CD14-positive monocyte (primary cell): Measurements from ENCODE around the gene NLGN1. TPM values are rescaled to one million over a fixed set of nuclear protein-coding genes. Genes with fewer than 3 reads are reported as not detected.

Experiments
- DNase-seq, 3 donors: peaks; one replicate each; pipeline ENCODE4 v3.0.0-alpha.2; 2011 to 2022
- H2AFZ ChIP-seq: 2 replicates; pipeline ENCODE4 v1.6.0; 2012; ENCODE audit warnings: mild to moderate bottlenecking, low read depth, low read length, inconsistent platforms; ENCODE audit not compliant: insufficient read depth, poor library complexity, severe bottlenecking
- H3K27ac ChIP-seq, 2 donors: 1 replicate in 1 of 2; 2 replicates in 1 of 2; pipeline ENCODE4 v1.5.1; 2012 to 2013; ENCODE audit warnings: low read length in 2 of 2, control low read depth in 1 of 2, inconsistent platforms in 1 of 2, low read depth in 1 of 2, mild to moderate bottlenecking in 1 of 2
- H3K27me3 ChIP-seq, 2 donors: one replicate each; pipeline versions ENCODE4 v1.6.0 to v1.6.1; 2011 to 2013; ENCODE audit warnings: low read length in 2 of 2; ENCODE audit not compliant: control insufficient read depth in 2 of 2, insufficient read depth in 2 of 2
- H3K36me3 ChIP-seq, 2 donors: replicated peaks in 1 of 2; 1 replicate in 1 of 2; 2 replicates in 1 of 2; pipeline versions ENCODE4 v1.5.1 to v1.6.1; 2012 to 2013; ENCODE audit warnings: low read length in 2 of 2, control low read depth in 1 of 2, inconsistent platforms in 1 of 2, mild to moderate bottlenecking in 1 of 2; ENCODE audit not compliant: insufficient read depth in 2 of 2, control insufficient read depth in 1 of 2
- H3K4me1 ChIP-seq, 2 donors: 1 replicate in 1 of 2; 2 replicates in 1 of 2; pipeline versions ENCODE4 v1.5.1 to v1.6.1; 2012 to 2013; ENCODE audit warnings: low read length in 2 of 2, control low read depth in 1 of 2, inconsistent platforms in 1 of 2, mild to moderate bottlenecking in 1 of 2, moderate library complexity in 1 of 2; ENCODE audit not compliant: insufficient read depth in 2 of 2, control insufficient read depth in 1 of 2
- H3K4me2 ChIP-seq: replicated peaks from 2 replicates; pipeline ENCODE3; 2012; ENCODE audit warnings: low read length, moderate library complexity, mild to moderate bottlenecking; ENCODE audit not compliant: poor library complexity, severe bottlenecking; ENCODE audit errors: extremely low read depth
- H3K4me3 ChIP-seq, 3 experiments: fragments of 200-600 bp in 1 of 3; sonication (generic) in 1 of 3; replicated peaks in 1 of 3; 1 replicate in 2 of 3; 2 replicates in 1 of 3; pipeline ENCODE4 v1.5.1; 2011 to 2013; ENCODE audit warnings: low read length in 3 of 3, mild to moderate bottlenecking in 3 of 3, control low read depth in 2 of 3, low read depth in 2 of 3, inconsistent platforms in 1 of 3, moderate library complexity in 1 of 3
- H3K79me2 ChIP-seq: 2 replicates; pipeline ENCODE4 v1.6.0; 2012; ENCODE audit warnings: mild to moderate bottlenecking, control low read depth, inconsistent platforms, low read length, moderate library complexity; ENCODE audit not compliant: insufficient read depth
- H3K9ac ChIP-seq: 2 replicates; pipeline ENCODE4 v1.6.0; 2017; ENCODE audit warnings: low read length, mild to moderate bottlenecking; ENCODE audit not compliant: insufficient read depth, poor library complexity, severe bottlenecking
- H3K9me3 ChIP-seq, 2 donors: replicated peaks in 1 of 2; 1 replicate in 1 of 2; 2 replicates in 1 of 2; pipeline versions ENCODE4 v1.5.1 to v1.6.1; 2012 to 2013; ENCODE audit warnings: low read length in 2 of 2, control low read depth in 1 of 2; ENCODE audit not compliant: control insufficient read depth in 1 of 2, insufficient read depth in 1 of 2
- H4K20me1 ChIP-seq: 2 replicates; pipeline ENCODE4 v1.6.0; 2012; ENCODE audit warnings: mild to moderate bottlenecking, low read length, control low read depth, moderate library complexity; ENCODE audit not compliant: insufficient read depth
- H3K27ac Mint-ChIP-seq, 7 donors: one replicate each; pipeline ENCODE4 v1.8.0; 2020; ENCODE audit warnings: mild to moderate bottlenecking in 7 of 7, mixed read lengths in 7 of 7, moderate library complexity in 6 of 7, inconsistent platforms in 2 of 7
- H3K27me3 Mint-ChIP-seq, 3 donors: one replicate each; pipeline ENCODE4 v1.8.0; 2021 to 2022; ENCODE audit warnings: low read depth in 3 of 3, mild to moderate bottlenecking in 3 of 3, mixed read lengths in 3 of 3, moderate library complexity in 3 of 3, inconsistent platforms in 1 of 3
- H3K36me3 Mint-ChIP-seq, 2 donors: one replicate each; pipeline ENCODE4 v1.8.0; 2020; ENCODE audit warnings: mixed read lengths in 2 of 2, inconsistent platforms in 1 of 2, mild to moderate bottlenecking in 1 of 2
- H3K4me1 Mint-ChIP-seq: one replicate; pipeline ENCODE4 v1.8.0; 2020; ENCODE audit warnings: mild to moderate bottlenecking, mixed read lengths
- H3K4me3 Mint-ChIP-seq, 2 donors: one replicate each; pipeline ENCODE4 v1.8.0; 2020; ENCODE audit warnings: mild to moderate bottlenecking in 2 of 2, mixed read lengths in 2 of 2, moderate library complexity in 1 of 2
- H3K9me3 Mint-ChIP-seq, 7 donors: one replicate each; pipeline ENCODE4 v1.8.0; 2020 to 2022; ENCODE audit warnings: mixed read lengths in 7 of 7, mild to moderate bottlenecking in 6 of 7, moderate library complexity in 6 of 7, inconsistent platforms in 2 of 7
- WGBS: methylation state at CpG from one replicate; pipeline ENCODE4 v1.1.5; 2013; ENCODE audit warnings: missing lambda C conversion rate; ENCODE audit not compliant: insufficient coverage; 5-methylcytosine and 5-hydroxymethylcytosine counted together
- intact Hi-C, 2 donors: fragments of 100-400 bp; cut with micrococcal nuclease; formaldehyde crosslinking; loops; one replicate each; pipeline versions ENCODE4 v1.15.0 to v1.15.1; 2023
- polyA plus RNA-seq, 3 donors: library from polyadenylated mRNA; depleted of rRNA in 1 of 3; unstranded in 2 of 3; stranded (reverse) in 1 of 3; fragments of 300-500 nt in 2 of 3; fragments of >200 nt in 1 of 3; fragmentation: Illumina TruSeq in 2 of 3; gene quantifications; 1 replicate in 2 of 3; 2 replicates in 1 of 3; pipeline ENCODE4 v1.2.3, GENCODE V29; 2012 to 2021
- TF ChIP-seq, protein P1 (sequence below): fragments of 200-600 bp; IDR thresholded peaks from one replicate; pipeline ENCODE4 v1.8.0; 2022; ENCODE audit warnings: antibody characterized with exemption, mild to moderate bottlenecking

Gene NLGN1
- polyA plus RNA-seq, 3 donors = not detected

DNA sequence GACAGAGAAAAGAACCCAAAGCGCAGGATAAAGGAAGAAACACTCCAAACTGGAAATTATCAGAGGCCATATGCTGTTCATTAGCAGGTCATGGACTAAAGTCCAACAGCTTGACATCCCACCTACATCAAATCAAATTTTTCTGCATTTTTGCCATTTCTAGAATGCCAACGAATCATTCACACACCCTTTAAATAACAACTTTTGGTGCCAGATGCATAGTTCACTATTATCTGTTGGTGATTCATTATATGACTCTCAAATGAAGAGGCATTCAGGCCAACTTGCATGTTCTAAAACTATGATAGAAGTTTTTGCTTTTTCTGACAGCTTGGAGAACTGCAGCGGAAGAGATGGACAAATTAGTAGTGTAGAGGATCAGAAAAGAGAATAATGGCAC, 931.8 kb downstream of the NLGN1 start:
- Histone ChIP-seq H3K9me3 (no peaks in the 10 kb centered on the region), H4K20me1 (no peaks in the 10 kb centered on the region), H3K79me2 (no peaks in the 10 kb centered on the region), H3K36me3 (no peaks in the 10 kb centered on the region), H3K27me3 (no peaks in the 10 kb centered on the region), H3K4me1 (peaks cover 22 to 24% of the 10 kb centered on the region in 2 donors), H3K4me2 (no peak overlapping the region), H3K4me3 (no peak overlapping the region), H2AFZ (no peak overlapping the region), H3K27ac (no peak overlapping the region), H3K9ac (no peak overlapping the region)
- Mint-ChIP-seq H3K4me1 (peaks cover 27% of the 10 kb centered on the region), H3K27ac (peak overlapping the region in 1 of 7 donors; percentile 24), H3K9me3 (peaks cover 0 to 9% (median 2%) of the 10 kb centered on the region in 7 donors), H3K27me3 (peaks cover 0 to 3% (median 0%) of the 10 kb centered on the region in 3 donors), H3K36me3 (peaks cover 0 to 9% of the 10 kb centered on the region in 2 donors), H3K4me3 (no peak overlapping the region)
- 100% methylated on average over 2 of the region's 3 CpGs for WGBS
- TF ChIP-seq, protein P1, sequence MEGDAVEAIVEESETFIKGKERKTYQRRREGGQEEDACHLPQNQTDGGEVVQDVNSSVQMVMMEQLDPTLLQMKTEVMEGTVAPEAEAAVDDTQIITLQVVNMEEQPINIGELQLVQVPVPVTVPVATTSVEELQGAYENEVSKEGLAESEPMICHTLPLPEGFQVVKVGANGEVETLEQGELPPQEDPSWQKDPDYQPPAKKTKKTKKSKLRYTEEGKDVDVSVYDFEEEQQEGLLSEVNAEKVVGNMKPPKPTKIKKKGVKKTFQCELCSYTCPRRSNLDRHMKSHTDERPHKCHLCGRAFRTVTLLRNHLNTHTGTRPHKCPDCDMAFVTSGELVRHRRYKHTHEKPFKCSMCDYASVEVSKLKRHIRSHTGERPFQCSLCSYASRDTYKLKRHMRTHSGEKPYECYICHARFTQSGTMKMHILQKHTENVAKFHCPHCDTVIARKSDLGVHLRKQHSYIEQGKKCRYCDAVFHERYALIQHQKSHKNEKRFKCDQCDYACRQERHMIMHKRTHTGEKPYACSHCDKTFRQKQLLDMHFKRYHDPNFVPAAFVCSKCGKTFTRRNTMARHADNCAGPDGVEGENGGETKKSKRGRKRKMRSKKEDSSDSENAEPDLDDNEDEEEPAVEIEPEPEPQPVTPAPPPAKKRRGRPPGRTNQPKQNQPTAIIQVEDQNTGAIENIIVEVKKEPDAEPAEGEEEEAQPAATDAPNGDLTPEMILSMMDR = no peak
- no peak for DNase-seq
- intact Hi-C loops = no loop called here

DNA sequence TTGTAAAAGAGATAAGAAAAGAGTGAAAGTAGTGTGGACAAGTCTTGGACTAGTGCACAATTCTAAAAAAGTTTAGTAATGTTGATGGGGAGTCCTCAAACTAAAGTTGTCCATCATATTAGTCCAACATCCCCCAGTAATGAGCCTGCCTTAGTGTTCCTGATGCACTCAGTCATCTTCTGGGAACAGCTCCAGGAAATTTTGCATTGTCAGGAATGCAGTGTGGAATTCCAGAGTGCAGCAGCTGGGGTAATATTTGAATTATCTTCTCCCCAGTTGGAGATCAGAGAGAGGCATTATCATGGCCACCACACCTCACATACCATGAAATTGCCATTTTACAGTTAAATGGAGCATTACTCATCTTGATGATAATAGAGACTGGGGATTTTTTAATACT, 932.8 kb downstream of the NLGN1 start:
- Mint-ChIP-seq H3K4me1 (peaks cover 31% of the 10 kb centered on the region), H3K4me3 (no peak overlapping the region), H3K9me3 (peaks cover 0 to 9% (median 3%) of the 10 kb centered on the region in 7 donors), H3K27me3 (peaks cover 0 to 3% (median 0%) of the 10 kb centered on the region in 3 donors), H3K27ac (peak overlapping the region; percentile 95 to 99 (median 97)), H3K36me3 (peaks cover 0 to 11% of the 10 kb centered on the region in 2 donors)
- no peak overlapping the region for H3K4me3 ChIP-seq
- no peak overlapping the region for H2AFZ ChIP-seq
- intact Hi-C loops = loop anchor here in 1 of 2 donors (10.0 kb wide), 1 partner anchor 114 kb away; no protein-coding TSS in a partner anchor
- no peaks in the 10 kb centered on the region for H4K20me1 ChIP-seq
- H3K4me2 ChIP-seq = no peak overlapping the region
- H3K4me1 ChIP-seq = peaks cover 24 to 26% of the 10 kb centered on the region in 2 donors
- no peaks in the 10 kb centered on the region for H3K9me3 ChIP-seq
- peak overlapping the region in 1 of 2 donors; percentile 91 for H3K27ac ChIP-seq
- no peaks in the 10 kb centered on the region for H3K27me3 ChIP-seq
- H3K9ac ChIP-seq = no peak overlapping the region
- H3K79me2 ChIP-seq = no peaks in the 10 kb centered on the region
- TF ChIP-seq, protein P1 = no peak
- DNase-seq = no peak
- H3K36me3 ChIP-seq = no peaks in the 10 kb centered on the region
